NCI-H1105 (cell line): ENCODE measurements around the gene GSDMA.
"Not testable (repeated sequence)": the region's sequence is repeated elsewhere in the genome, so short reads cannot be mapped to it uniquely, and the experiment has no call there.

Source experiments
- DNase-seq: peaks from one replicate; lab custom pipeline; 2025; lab: John Stamatoyannopoulos, UW

The GSDMA gene

GRCh38 chr17:39929646-39930407 is 33.0 kb upstream of the GSDMA start:
- DNase-seq = no peak

DNA sequence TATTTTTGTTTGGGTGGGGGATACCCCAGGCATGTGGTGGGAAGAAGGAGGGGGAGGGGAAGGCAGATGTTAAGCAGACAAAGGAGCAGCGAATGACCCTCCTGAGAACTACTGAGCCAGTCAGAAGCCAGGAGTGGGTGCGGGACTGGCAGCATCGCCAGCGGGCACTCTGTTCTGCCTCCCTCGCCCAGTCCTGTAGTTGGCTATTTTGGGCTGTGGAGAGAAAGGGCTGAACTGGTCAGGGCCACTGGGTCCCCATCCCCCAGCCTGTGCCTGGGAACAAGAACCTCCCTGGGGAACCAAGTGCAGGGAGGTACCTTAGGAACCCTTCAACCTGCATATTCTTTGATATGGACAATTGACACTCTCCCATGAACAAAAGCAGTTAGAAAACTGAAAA is 28.9 kb upstream of the GSDMA start:
- DNase-seq = no peak

GRCh38 chr17:39934324-39934723 is 28.5 kb upstream of the GSDMA start:
- DNase-seq = no peak

DNA sequence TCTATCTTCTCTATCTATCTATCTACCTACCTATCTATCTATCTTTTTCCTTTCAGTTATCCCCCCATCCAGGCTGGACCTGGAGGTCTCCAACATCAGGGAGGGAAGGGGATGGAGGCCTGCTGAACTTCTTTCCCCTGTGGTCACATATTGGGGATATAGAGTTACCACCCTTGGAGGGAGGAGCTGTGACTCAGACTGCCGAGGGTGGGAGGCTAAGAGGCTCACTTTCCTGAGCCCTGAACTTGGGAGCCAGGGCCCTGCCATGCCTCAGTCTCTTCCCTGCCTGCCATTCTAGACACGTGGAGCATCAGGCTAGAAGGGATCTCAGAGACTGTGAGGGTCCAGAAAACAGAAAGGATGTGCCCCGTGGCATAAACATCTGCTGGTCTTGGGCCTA is 26.9 kb upstream of the GSDMA start:
- DNase-seq = no peak

DNA sequence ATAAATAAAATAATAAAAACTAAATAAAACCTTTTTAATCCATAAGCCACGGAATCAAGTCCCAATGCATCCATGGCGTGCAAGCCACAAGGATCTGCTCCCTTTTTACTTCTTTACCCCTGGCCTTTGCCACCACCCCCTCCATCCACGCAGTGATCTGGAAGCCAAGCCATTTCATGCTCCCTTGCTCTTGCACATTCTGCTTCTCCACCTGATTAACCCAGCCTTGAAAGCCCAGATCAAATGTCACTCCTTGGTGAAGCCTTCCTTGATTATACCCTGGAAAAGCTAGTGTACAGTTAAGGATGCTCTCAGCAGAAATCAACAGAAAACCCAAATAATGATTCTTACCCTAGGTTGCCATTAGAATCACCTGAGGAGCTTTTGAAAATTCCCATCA is 25.4 kb upstream of the GSDMA start:
- DNase-seq = no peak

GRCh38 chr17:39938140-39938869 is 24.5 kb upstream of the GSDMA start:
- no peak for DNase-seq

GRCh38 chr17:39939106-39939505 is 23.7 kb upstream of the GSDMA start:
- no peak for DNase-seq

- DNase-seq = no peak
These were observed 23.0 kb upstream of the GSDMA start for GRCh38 chr17:39939588-39940419.

GRCh38 chr17:39943702-39944392 is 19.0 kb upstream of the GSDMA start:
- no peak for DNase-seq

DNA sequence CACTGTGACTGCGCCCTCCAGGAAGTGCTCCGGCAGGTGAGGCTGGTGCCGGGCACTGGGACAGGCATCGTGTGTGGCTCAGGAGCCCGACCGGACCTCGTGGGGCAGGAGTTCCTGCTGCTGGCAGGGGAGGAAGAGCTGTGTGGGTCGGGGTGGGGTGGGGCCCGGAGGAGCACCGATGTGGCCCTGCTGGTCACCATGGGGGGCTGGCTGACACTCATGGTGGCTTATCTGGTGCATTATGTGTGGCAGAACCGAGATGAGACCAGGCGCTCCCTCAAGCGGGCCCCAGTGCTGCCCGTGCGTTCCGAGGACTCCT is 18.5 kb upstream of the GSDMA start:
- DNase-seq = no peak

DNA sequence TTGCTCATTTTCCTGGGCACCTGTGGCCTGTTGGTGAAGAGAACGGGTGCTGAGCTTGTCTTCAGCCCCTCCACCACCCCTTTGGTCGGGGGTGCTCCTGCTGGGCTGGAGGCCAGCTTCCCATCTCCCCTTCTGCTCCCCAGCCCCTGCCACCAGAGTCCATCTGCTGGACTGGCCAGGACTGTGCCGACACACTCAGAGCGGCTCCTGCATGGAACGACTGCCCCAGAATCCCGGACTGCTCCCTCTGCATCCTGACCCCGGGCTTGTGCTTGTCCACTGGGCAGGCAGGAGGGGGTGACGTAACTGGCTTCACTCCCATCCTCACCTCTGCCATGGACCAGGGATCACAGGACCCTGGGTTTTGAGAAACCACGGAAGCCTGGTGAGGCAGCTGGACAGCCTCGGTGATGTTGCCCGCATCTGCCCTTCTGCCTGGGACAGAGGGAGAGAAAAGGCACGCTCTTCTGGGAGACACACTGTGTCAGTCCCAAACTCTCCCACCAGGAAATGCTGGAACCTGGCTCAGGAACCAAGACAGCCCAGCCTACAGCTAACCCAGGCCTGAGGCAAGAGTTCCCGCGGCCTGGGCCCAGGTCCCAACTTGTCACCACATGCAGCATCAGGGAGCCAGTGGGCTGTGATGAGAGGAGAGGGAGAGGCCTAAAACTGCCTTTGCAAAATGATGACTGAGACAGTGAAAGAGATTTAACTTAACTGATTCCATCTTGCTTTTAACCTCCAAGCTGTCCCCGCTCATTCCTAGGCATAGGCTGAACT is 16.1 kb upstream of the GSDMA start:
- no peak for DNase-seq

- not testable (repeated sequence) for DNase-seq
These were observed 14.3 kb upstream of the GSDMA start for GRCh38 chr17:39948489-39948828.

DNA sequence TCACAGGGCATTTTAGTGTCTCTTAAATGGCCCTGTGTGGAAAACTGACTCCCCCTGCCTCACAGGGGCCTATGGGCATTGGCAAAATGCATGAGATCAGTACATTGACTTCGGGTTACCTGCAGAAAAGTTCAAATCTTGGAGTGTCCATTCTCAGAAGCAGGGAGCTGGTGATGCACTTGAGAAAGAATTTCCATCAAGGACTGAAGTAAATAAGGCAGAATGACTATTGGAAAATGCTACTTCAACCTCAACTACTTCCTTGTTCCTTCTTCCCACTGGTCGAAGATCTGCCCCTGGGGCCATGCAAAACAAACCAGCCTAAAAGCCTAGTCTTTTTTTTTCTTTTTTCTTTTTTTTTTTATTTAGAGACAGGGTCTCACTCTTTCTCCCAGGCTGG is 13.8 kb upstream of the GSDMA start:
- no peak for DNase-seq

GRCh38 chr17:39950871-39951348 is 11.9 kb upstream of the GSDMA start:
- no peak for DNase-seq

GRCh38 chr17:39951924-39952679 is 10.7 kb upstream of the GSDMA start:
- no peak for DNase-seq

DNA sequence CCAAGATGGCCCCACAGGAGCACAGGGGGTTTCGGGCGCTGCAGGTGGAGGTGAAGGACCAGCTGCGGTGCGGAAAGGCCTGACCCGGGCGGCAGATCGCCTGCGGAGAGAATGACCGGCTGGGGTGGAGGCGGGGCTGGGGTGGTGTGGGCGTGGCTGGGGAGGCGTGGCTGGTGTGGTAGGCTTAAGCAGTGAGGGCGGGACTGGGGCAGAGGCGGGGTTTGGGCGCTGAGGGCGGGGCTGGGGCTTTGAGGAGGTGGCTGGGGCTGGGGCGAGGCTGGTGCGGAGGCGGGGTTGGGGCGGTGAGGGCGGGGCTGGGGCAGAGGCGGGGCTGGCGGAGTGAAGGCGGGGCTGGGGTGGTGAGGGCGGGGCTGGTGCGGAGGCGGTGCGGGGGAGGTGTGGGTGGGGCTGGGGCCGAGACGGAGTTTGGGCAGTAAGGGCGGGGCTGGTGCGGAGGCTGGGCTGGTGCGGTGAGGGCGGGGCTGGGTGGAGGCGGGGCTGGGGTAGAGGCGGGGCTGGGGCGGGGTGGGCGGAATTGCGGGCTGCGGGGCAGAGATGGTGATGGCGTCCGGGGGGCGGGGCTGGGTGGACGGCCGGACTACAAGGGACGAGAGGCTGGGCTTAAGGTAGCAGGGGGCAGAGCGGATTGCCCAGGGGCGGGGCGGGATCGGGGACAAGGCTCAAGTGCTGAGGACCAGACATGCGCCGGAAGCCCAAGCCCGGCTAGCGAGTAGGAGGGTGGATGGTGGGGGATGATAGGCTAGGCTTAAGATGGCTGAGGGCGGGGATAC is 9.9 kb upstream of the GSDMA start:
- DNase-seq = peak; percentile 94

DNA sequence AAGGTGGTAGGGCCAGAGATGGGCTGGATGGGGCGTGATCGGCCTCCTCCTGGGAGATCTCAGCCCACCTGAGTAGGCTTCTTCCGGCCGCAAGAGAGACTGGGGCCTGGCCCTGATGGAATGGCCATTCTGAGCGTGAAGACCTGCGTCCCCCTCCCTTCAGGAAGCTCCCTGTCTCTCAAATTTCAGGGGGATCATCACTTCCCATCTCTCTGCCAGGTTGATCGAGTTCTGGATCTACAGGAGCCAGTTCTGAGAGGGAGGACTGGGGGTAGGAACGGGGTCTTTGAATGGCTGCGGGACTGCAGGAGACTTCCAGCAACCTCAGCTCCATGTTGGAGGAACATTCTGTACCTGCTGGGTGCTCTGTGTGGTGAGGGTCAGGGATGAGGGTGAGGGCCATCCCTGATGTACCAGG is 9.3 kb upstream of the GSDMA start:
- no peak for DNase-seq

DNA sequence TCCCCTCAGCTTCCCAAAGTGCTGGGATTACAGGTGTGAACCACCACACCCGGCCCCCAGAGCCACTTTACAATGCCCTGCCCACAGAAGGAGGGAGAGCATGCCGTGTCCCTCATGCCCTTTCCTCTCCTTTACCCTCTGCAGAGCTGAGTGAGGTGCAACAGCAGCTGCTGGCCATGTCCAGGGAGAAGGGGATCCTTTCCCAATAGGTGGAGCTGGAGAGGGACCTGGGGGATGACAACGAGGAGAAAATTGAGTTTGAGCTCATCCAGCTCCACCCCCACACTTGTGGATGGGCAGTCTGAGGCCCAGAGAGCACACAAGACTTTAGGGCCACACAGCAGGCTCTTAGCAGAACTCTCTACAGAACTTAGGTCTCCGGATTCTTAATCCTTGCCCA is 7.9 kb upstream of the GSDMA start:
- no peak for DNase-seq

- DNase-seq = no peak
These were observed 7.0 kb upstream of the GSDMA start for GRCh38 chr17:39955726-39956225.
